HepG2 (cell line): ENCODE results near the gene S100A11. TPM values are rescaled to one million over a fixed set of nuclear protein-coding genes. Genes with fewer than 3 reads are reported as not detected.

Experiments
- EEA1 ChIP-seq: sonication (generic); formaldehyde crosslinking; IDR thresholded peaks from 2 replicates; pipeline ENCODE4 v1.5.1; 2020; ENCODE audit warnings: mild to moderate bottlenecking, missing genetic modification reagents, borderline replicate concordance
- HIVEP1 ChIP-seq: sonication (generic); formaldehyde crosslinking; IDR thresholded peaks from 2 replicates; pipeline ENCODE4 v1.4.0; 2020; ENCODE audit warnings: mild to moderate bottlenecking, missing genetic modification reagents
- HOXA3 ChIP-seq: sonication (generic); formaldehyde crosslinking; IDR thresholded peaks from 2 replicates; pipeline ENCODE4 v1.5.0; 2020; ENCODE audit warnings: missing genetic modification reagents
- KDM3A ChIP-seq: IDR thresholded peaks from 2 replicates; pipeline ENCODE4 v1.6.1; 2018; ENCODE audit warnings: low read depth, missing compliant biosample characterization
- NFE2L2 ChIP-seq: fragments of 150-350 bp; IDR thresholded peaks from 2 replicates; pipeline ENCODE4 v1.6.1; 2014; ENCODE audit warnings: low read length
- NFKB2 ChIP-seq: sonication (generic); formaldehyde crosslinking; IDR thresholded peaks from 2 replicates; pipeline ENCODE4 v1.4.0; 2020; ENCODE audit warnings: missing genetic modification reagents, borderline replicate concordance
- NFYB ChIP-seq: sonication (generic); formaldehyde crosslinking; IDR thresholded peaks from 2 replicates; pipeline ENCODE4 v1.4.0; 2020; ENCODE audit warnings: missing genetic modification reagents
- SAP130 ChIP-seq: IDR thresholded peaks from 2 replicates; pipeline ENCODE4 v1.6.1; 2016; ENCODE audit warnings: low read depth
- SSRP1 ChIP-seq: IDR thresholded peaks from 2 replicates; pipeline ENCODE4 v1.6.1; 2016; ENCODE audit warnings: control low read depth
- TRIM24 ChIP-seq: sonication (generic); formaldehyde crosslinking; IDR thresholded peaks from 2 replicates; pipeline ENCODE4 v1.8.0; 2022; ENCODE audit warnings: mild to moderate bottlenecking, missing genetic modification reagents
- ZNF383 ChIP-seq: sonication (generic); formaldehyde crosslinking; IDR thresholded peaks from 2 replicates; pipeline ENCODE4 v1.4.0; 2020; ENCODE audit warnings: missing genetic modification reagents, mild to moderate bottlenecking, borderline replicate concordance
- ZNF510 ChIP-seq: sonication (generic); formaldehyde crosslinking; IDR thresholded peaks from 2 replicates; pipeline ENCODE4 v1.4.0; 2020; ENCODE audit warnings: low read depth, mild to moderate bottlenecking, missing genetic modification reagents
- ZNF619 ChIP-seq: sonication (generic); formaldehyde crosslinking; IDR thresholded peaks from 2 replicates; pipeline ENCODE4 v1.4.0; 2020; ENCODE audit warnings: mild to moderate bottlenecking, missing genetic modification reagents
- ZSCAN21 ChIP-seq: sonication (generic); formaldehyde crosslinking; IDR thresholded peaks from 2 replicates; pipeline ENCODE4 v1.8.0; 2022; ENCODE audit warnings: mild to moderate bottlenecking, missing genetic modification reagents, moderate library complexity, borderline replicate concordance
- polyA plus RNA-seq, 8 experiments: library from polyadenylated mRNA; depleted of rRNA in 3 of 8; stranded (reverse) in 7 of 8; unstranded in 1 of 8; fragments of >200 nt; fragmentation: Illumina TruSeq in 4 of 8; extraction: Trizol in 4 of 8; gene quantifications; 2 replicates each; pipeline versions ENCODE4 v1.2.1 to v1.2.3, GENCODE V29; 2011 to 2016; ENCODE audit warnings: low read depth in 4 of 8, missing spikeins in 1 of 8, mixed read lengths in 1 of 8; ENCODE audit not compliant: insufficient read depth in 1 of 8
- total RNA-seq, 5 experiments: library from RNA; depleted of rRNA; stranded (reverse); fragments of >200 nt; fragmentation: Illumina TruSeq; extraction: Trizol; gene quantifications; 2 replicates each; pipeline ENCODE4 v1.2.3, GENCODE V29; 2016; ENCODE audit warnings: low read depth in 1 of 5
- TF ChIP-seq, protein P1 (sequence below): sonication (generic); formaldehyde crosslinking; IDR thresholded peaks from 2 replicates; pipeline ENCODE4 v1.4.0; 2020; ENCODE audit warnings: low read depth, mild to moderate bottlenecking, missing genetic modification reagents
- TF ChIP-seq, protein P2 (sequence below): sonication (generic); formaldehyde crosslinking; IDR thresholded peaks from 2 replicates; pipeline ENCODE4 v1.5.1; 2020; ENCODE audit warnings: missing genetic modification reagents, mild to moderate bottlenecking, borderline replicate concordance
- TF ChIP-seq, protein P3 (sequence below): sonication (generic); formaldehyde crosslinking; IDR thresholded peaks from 2 replicates; pipeline ENCODE4 v1.4.0; 2020; ENCODE audit warnings: missing genetic modification reagents
- TF ChIP-seq, protein P4 (sequence below): sonication (generic); formaldehyde crosslinking; IDR thresholded peaks from 2 replicates; pipeline ENCODE4 v1.8.0; 2022; ENCODE audit warnings: mild to moderate bottlenecking, missing genetic modification reagents, moderate library complexity
- TF ChIP-seq, protein P5 (sequence below): sonication (generic); formaldehyde crosslinking; IDR thresholded peaks from 2 replicates; pipeline ENCODE4 v1.8.0; 2022; ENCODE audit warnings: missing genetic modification reagents, mild to moderate bottlenecking, borderline replicate concordance
- TF ChIP-seq, protein P6 (sequence below): sonication (generic); formaldehyde crosslinking; IDR thresholded peaks from 2 replicates; pipeline ENCODE4 v1.8.0; 2022; ENCODE audit warnings: mild to moderate bottlenecking, missing genetic modification reagents, borderline replicate concordance

Gene S100A11
- total and polyA plus RNA-seq, 2 of the 13 experiments (the other 11 are each of a cell fraction or from before 2014, with no cell fraction given): 6.6 to 34.4 TPM

DNA sequence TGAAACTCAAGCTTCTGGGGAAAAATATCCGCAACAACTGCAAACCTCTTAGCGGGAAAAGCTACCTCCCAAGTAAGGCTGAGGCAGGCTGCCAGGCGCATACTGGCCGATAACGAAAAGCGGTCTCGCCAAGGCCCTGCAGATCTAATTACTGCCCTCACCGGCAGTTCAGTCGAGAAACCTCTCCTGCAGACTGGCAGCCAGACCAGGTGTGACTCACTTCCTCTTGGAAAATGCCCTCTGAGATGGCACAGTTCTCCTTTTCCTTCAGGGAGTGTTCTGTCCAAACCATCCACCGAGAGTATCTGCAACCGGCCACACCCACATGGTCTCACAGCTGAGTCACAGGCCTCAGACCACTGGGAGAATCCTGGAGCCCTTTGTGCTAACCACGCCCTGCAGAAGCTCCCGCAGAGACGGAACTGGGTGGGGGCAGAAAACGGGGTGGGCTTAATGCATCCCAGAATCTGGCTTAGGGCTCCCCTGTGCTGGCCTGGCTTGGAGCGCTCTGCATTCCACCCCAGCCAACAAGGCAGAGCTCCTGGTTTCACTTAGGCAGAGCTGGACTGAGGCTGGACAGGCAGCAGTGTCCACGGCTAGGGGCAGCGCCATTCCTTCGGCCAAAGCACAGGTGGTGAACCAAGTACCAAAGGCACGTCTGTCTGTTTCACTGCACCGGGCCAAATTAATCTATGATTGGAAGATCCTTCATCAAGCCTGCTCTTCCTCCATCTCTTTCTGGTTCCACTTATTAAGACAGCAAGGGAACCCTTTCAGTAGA, 44.3 kb downstream of the S100A11 start (continued):
- TF ChIP-seq, protein P1, sequence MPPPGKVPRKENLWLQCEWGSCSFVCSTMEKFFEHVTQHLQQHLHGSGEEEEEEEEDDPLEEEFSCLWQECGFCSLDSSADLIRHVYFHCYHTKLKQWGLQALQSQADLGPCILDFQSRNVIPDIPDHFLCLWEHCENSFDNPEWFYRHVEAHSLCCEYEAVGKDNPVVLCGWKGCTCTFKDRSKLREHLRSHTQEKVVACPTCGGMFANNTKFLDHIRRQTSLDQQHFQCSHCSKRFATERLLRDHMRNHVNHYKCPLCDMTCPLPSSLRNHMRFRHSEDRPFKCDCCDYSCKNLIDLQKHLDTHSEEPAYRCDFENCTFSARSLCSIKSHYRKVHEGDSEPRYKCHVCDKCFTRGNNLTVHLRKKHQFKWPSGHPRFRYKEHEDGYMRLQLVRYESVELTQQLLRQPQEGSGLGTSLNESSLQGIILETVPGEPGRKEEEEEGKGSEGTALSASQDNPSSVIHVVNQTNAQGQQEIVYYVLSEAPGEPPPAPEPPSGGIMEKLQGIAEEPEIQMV (CRISPR knock-in tag): no peak
- TF ChIP-seq ZSCAN21 (CRISPR knock-in tag) (no peak), HOXA3 (CRISPR knock-in tag) (no peak), SAP130 (CRISPR knock-in tag) (peak; percentile 73), TRIM24 (no peak), NFKB2 (no peak), HIVEP1 (CRISPR knock-in tag) (no peak), EEA1 (CRISPR knock-in tag) (no peak), NFYB (CRISPR knock-in tag) (no peak), ZNF383 (no peak), NFE2L2 (no peak), KDM3A (CRISPR knock-in tag) (no peak), ZNF619 (no peak), ZNF510 (no peak; the same call in 1 of the 2 replicates), SSRP1 (CRISPR knock-in tag) (no peak)
- TF ChIP-seq, protein P2, sequence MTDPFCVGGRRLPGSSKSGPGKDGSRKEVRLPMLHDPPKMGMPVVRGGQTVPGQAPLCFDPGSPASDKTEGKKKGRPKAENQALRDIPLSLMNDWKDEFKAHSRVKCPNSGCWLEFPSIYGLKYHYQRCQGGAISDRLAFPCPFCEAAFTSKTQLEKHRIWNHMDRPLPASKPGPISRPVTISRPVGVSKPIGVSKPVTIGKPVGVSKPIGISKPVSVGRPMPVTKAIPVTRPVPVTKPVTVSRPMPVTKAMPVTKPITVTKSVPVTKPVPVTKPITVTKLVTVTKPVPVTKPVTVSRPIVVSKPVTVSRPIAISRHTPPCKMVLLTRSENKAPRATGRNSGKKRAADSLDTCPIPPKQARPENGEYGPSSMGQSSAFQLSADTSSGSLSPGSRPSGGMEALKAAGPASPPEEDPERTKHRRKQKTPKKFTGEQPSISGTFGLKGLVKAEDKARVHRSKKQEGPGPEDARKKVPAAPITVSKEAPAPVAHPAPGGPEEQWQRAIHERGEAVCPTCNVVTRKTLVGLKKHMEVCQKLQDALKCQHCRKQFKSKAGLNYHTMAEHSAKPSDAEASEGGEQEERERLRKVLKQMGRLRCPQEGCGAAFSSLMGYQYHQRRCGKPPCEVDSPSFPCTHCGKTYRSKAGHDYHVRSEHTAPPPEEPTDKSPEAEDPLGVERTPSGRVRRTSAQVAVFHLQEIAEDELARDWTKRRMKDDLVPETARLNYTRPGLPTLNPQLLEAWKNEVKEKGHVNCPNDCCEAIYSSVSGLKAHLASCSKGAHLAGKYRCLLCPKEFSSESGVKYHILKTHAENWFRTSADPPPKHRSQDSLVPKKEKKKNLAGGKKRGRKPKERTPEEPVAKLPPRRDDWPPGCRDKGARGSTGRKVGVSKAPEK (CRISPR knock-in tag): no peak
- TF ChIP-seq, protein P3, sequence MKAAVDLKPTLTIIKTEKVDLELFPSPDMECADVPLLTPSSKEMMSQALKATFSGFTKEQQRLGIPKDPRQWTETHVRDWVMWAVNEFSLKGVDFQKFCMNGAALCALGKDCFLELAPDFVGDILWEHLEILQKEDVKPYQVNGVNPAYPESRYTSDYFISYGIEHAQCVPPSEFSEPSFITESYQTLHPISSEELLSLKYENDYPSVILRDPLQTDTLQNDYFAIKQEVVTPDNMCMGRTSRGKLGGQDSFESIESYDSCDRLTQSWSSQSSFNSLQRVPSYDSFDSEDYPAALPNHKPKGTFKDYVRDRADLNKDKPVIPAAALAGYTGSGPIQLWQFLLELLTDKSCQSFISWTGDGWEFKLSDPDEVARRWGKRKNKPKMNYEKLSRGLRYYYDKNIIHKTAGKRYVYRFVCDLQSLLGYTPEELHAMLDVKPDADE (CRISPR knock-in tag): no peak
- TF ChIP-seq, protein P4, sequence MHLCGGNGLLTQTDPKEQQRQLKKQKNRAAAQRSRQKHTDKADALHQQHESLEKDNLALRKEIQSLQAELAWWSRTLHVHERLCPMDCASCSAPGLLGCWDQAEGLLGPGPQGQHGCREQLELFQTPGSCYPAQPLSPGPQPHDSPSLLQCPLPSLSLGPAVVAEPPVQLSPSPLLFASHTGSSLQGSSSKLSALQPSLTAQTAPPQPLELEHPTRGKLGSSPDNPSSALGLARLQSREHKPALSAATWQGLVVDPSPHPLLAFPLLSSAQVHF (CRISPR knock-in tag): no peak
- TF ChIP-seq, protein P5, sequence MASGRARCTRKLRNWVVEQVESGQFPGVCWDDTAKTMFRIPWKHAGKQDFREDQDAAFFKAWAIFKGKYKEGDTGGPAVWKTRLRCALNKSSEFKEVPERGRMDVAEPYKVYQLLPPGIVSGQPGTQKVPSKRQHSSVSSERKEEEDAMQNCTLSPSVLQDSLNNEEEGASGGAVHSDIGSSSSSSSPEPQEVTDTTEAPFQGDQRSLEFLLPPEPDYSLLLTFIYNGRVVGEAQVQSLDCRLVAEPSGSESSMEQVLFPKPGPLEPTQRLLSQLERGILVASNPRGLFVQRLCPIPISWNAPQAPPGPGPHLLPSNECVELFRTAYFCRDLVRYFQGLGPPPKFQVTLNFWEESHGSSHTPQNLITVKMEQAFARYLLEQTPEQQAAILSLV (CRISPR knock-in tag): no peak
- TF ChIP-seq, protein P6, sequence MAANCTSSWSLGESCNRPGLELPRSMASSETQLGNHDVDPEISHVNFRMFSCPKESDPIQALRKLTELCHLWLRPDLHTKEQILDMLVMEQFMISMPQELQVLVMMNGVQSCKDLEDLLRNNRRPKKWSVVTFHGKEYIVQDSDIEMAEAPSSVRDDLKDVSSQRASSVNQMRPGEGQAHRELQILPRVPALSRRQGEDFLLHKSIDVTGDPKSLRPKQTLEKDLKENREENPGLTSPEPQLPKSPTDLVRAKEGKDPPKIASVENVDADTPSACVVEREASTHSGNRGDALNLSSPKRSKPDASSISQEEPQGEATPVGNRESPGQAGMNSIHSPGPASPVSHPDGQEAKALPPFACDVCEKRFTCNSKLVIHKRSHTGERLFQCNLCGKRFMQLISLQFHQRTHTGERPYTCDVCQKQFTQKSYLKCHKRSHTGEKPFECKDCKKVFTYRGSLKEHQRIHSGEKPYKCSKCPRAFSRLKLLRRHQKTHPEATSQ (CRISPR knock-in tag): no peak
